NCI-H1694 (cell line): ENCODE data around the gene TNFSF13.

Experiments used
- DNase-seq: peaks from one replicate; lab custom pipeline; 2025; lab: John Stamatoyannopoulos, UW

Gene TNFSF13

GRCh38 chr17:7552621-7553051, 5.9 kb upstream of the TNFSF13 start:
- no peak for DNase-seq

- no peak for DNase-seq
Measured at GRCh38 chr17:7553356-7553755, 5.2 kb upstream of the TNFSF13 start.

GRCh38 chr17:7555320-7555948, 3.1 kb upstream of the TNFSF13 start:
- DNase-seq, result no peak

GRCh38 chr17:7556627-7557026, 1.9 kb upstream of the TNFSF13 start:
- no peak for DNase-seq

- no peak for DNase-seq
Measured at GRCh38 chr17:7557147-7557764, 1.3 kb upstream of the TNFSF13 start.

- no peak for DNase-seq
Measured at GRCh38 chr17:7557775-7558543, 591 bp upstream of the TNFSF13 start.

GRCh38 chr17:7559320-7560171, 996 bp downstream of the TNFSF13 start:
- no peak for DNase-seq

GRCh38 chr17:7560172-7561027, 1.9 kb downstream of the TNFSF13 start:
- peak; percentile 12 for DNase-seq

- peak; percentile 79 for DNase-seq
Measured at GRCh38 chr17:7561028-7561575, 2.6 kb downstream of the TNFSF13 start.

- DNase-seq, result peak; percentile 72
Measured at GRCh38 chr17:7561589-7562207, 3.1 kb downstream of the TNFSF13 start, which contains the start of gene SENP3. Gene SENP3, plus strand, starts transcription at chr17:7561919. Its CDS starts 1,158 bp downstream, at chr17:7563077.

- DNase-seq, result no peak
Measured at GRCh38 chr17:7562208-7562605, 3.7 kb downstream of the TNFSF13 start.

- no peak for DNase-seq
Measured at GRCh38 chr17:7563115-7563869, 4.7 kb downstream of the TNFSF13 start.

GRCh38 chr17:7569571-7569970, 11.0 kb downstream of the TNFSF13 start:
- DNase-seq, result no peak

GRCh38 chr17:7570351-7570750, 11.8 kb downstream of the TNFSF13 start:
- no peak for DNase-seq

GRCh38 chr17:7572338-7572587, 13.7 kb downstream of the TNFSF13 start:
- DNase-seq, result no peak

- DNase-seq, result peak; percentile 99
Measured at GRCh38 chr17:7572588-7573323, 14.2 kb downstream of the TNFSF13 start.

- peak; percentile 74 for DNase-seq
Measured at GRCh38 chr17:7573324-7574080, 15.0 kb downstream of the TNFSF13 start.

- DNase-seq, result no peak
Measured at GRCh38 chr17:7574176-7574953, 15.8 kb downstream of the TNFSF13 start.
